ENCODE measurements around the gene SLC35F2. TPM values are rescaled to one million over a fixed set of nuclear protein-coding genes. Genes with fewer than 3 reads are reported as not detected.

SLC35F2 gene
- total and polyA plus RNA-seq, 11 donors: 0.22 to 2.1 (median 1.1) TPM

- intact Hi-C loops (cut with DNase I): no loop called here
- H3K9me3 ChIP-seq: no peaks in the 10 kb centered on the region
- H3K4me1 ChIP-seq: no peaks in the 10 kb centered on the region
- ATAC-seq (no peak), DNase-seq (no peak)
- H3K36me3 ChIP-seq: no peaks in the 10 kb centered on the region
- 86 to 96% (median 93%) methylated on average over 5 of the region's 5 CpGs for WGBS, 4 donors
- no peak overlapping the region for H3K27ac ChIP-seq
- H3K4me3 ChIP-seq: no peak overlapping the region
- TF ChIP-seq CTCF (IDR thresholded peaks at IDR 0.05) (no peak), POLR2A (IDR thresholded peaks at IDR 0.05) (no peak)
- H3K27me3 ChIP-seq: no peaks in the 10 kb centered on the region
Measured at GRCh38 chr11:107787733-107788132, 70.9 kb downstream of the SLC35F2 start.

GRCh38 chr11:107785401-107785800 lies 73.2 kb downstream of the SLC35F2 start:
- no peak overlapping the region for H3K4me3 ChIP-seq
- no peaks in the 10 kb centered on the region for H3K4me1 ChIP-seq
- no peaks in the 10 kb centered on the region for H3K36me3 ChIP-seq
- no peak overlapping the region for H3K27ac ChIP-seq
- 60 to 70% (median 63%) methylated on average over 5 of the region's 5 CpGs for WGBS, 4 donors
- ATAC-seq: no peak
- TF ChIP-seq CTCF (IDR thresholded peaks at IDR 0.05): no peak
- no peak for TF ChIP-seq POLR2A (IDR thresholded peaks at IDR 0.05)
- intact Hi-C loops (cut with DNase I): no loop called here
- DNase-seq: no peak
- H3K9me3 ChIP-seq: no peaks in the 10 kb centered on the region
- H3K27me3 ChIP-seq: no peaks in the 10 kb centered on the region

GRCh38 chr11:107783121-107783520 lies 75.5 kb downstream of the SLC35F2 start:
- no peak for TF ChIP-seq CTCF (IDR thresholded peaks at IDR 0.05)
- no peak for TF ChIP-seq POLR2A (IDR thresholded peaks at IDR 0.05)
- no peak for DNase-seq
- WGBS, 4 donors: 96 to 99% (median 99%) methylated on average over 4 of the region's 4 CpGs
- H3K4me1 ChIP-seq: no peaks in the 10 kb centered on the region
- H3K36me3 ChIP-seq: no peaks in the 10 kb centered on the region
- H3K9me3 ChIP-seq: peaks cover 0 to 2% (median 0%) of the 10 kb centered on the region in 12 donors
- no peak overlapping the region for H3K4me3 ChIP-seq
- intact Hi-C loops (cut with DNase I): no loop called here
- no peaks in the 10 kb centered on the region for H3K27me3 ChIP-seq
- no peak for ATAC-seq
- no peak overlapping the region for H3K27ac ChIP-seq

- ATAC-seq (no peak), DNase-seq (no peak)
- intact Hi-C loops (cut with DNase I): no loop called here
- Histone ChIP-seq H3K4me1 (no peaks in the 10 kb centered on the region), H3K9me3 (peaks cover 0 to 7% (median 0%) of the 10 kb centered on the region in 12 donors), H3K4me3 (no peak overlapping the region), H3K36me3 (no peaks in the 10 kb centered on the region), H3K27ac (no peak overlapping the region), H3K27me3 (no peaks in the 10 kb centered on the region)
- 37 to 44% (median 41%) methylated on average over 3 of the region's 3 CpGs for WGBS, 4 donors
- TF ChIP-seq POLR2A (IDR thresholded peaks at IDR 0.05): no peak
- no peak for TF ChIP-seq CTCF (IDR thresholded peaks at IDR 0.05)
Measured at GRCh38 chr11:107780775-107781174, 77.8 kb downstream of the SLC35F2 start.
